HL-60 (cell line): Measurements from ENCODE around the gene NBAS.

Experiments
- DNase-seq, 2 experiments: peaks; one replicate each; pipeline ENCODE4 v3.0.0-alpha.2; 2010 to 2020; ENCODE audit warnings: low read depth in 1 of 2, low spot score in 1 of 2
- H3K27ac ChIP-seq: fragments of 250-450 bp; sonication (Bioruptor Pico); replicated peaks from 2 replicates; pipeline ENCODE4 v1.5.1; 2020; ENCODE audit warnings: mild to moderate bottlenecking, moderate library complexity
- H3K27me3 ChIP-seq: fragments of 250-450 bp; sonication (Bioruptor Pico); 2 replicates; pipeline ENCODE4 v1.5.1; 2021; ENCODE audit warnings: mild to moderate bottlenecking, moderate library complexity; ENCODE audit not compliant: insufficient read depth, poor library complexity, severe bottlenecking
- H3K4me3 ChIP-seq: replicated peaks from 2 replicates; pipeline ENCODE4 v1.5.1; 2011; ENCODE audit warnings: mild to moderate bottlenecking, control low read depth, low read length; ENCODE audit not compliant: insufficient read depth
- CTCF ChIP-seq: IDR thresholded peaks from one replicate; pipeline ENCODE4 v1.5.1; 2011; ENCODE audit warnings: low read length, control low read depth, inconsistent platforms; ENCODE audit not compliant: insufficient read depth
- GABPA ChIP-seq: IDR thresholded peaks from 2 replicates; pipeline ENCODE4 v1.6.1; 2012; ENCODE audit warnings: low read depth
- POLR2AphosphoS5 ChIP-seq: IDR thresholded peaks from 2 replicates; pipeline ENCODE4 v1.6.1; 2012; ENCODE audit warnings: low read depth
- SPI1 ChIP-seq: IDR thresholded peaks from 2 replicates; pipeline ENCODE4 v1.6.1; 2012; ENCODE audit warnings: low read depth, mild to moderate bottlenecking, borderline replicate concordance
- TF ChIP-seq, protein P1 (sequence below): IDR thresholded peaks from 2 replicates; pipeline ENCODE4 v1.6.1; 2012; ENCODE audit warnings: low read depth; ENCODE audit not compliant: insufficient replicate concordance

Gene NBAS

DNA sequence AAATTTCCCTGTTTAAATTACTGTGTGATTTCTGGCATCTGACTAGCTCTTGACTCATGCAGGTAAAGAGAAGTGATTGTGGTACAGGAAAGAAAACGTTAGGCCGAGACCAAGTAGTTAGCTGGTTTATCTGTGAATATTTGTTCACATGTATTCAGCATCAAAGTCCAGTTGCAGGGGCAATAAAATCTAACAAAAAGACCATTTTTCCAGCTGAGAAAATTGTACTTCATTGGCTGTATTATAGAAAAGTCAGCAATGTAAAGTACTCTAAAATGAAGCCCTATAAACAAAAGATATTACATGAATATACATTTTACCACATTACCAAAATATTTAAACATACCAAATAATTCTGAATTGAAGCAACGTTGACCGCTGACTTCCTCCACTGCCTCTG is 88.3 kb downstream of the NBAS start:
- TF ChIP-seq SPI1 (no peak), POLR2AphosphoS5 (no peak), GABPA (no peak), CTCF (no peak)
- TF ChIP-seq, protein P1, sequence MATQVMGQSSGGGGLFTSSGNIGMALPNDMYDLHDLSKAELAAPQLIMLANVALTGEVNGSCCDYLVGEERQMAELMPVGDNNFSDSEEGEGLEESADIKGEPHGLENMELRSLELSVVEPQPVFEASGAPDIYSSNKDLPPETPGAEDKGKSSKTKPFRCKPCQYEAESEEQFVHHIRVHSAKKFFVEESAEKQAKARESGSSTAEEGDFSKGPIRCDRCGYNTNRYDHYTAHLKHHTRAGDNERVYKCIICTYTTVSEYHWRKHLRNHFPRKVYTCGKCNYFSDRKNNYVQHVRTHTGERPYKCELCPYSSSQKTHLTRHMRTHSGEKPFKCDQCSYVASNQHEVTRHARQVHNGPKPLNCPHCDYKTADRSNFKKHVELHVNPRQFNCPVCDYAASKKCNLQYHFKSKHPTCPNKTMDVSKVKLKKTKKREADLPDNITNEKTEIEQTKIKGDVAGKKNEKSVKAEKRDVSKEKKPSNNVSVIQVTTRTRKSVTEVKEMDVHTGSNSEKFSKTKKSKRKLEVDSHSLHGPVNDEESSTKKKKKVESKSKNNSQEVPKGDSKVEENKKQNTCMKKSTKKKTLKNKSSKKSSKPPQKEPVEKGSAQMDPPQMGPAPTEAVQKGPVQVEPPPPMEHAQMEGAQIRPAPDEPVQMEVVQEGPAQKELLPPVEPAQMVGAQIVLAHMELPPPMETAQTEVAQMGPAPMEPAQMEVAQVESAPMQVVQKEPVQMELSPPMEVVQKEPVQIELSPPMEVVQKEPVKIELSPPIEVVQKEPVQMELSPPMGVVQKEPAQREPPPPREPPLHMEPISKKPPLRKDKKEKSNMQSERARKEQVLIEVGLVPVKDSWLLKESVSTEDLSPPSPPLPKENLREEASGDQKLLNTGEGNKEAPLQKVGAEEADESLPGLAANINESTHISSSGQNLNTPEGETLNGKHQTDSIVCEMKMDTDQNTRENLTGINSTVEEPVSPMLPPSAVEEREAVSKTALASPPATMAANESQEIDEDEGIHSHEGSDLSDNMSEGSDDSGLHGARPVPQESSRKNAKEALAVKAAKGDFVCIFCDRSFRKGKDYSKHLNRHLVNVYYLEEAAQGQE, result no peak
- DNase-seq, result no peak
- Histone ChIP-seq H3K27ac (no peak overlapping the region), H3K4me3 (no peak overlapping the region), H3K27me3 (no peaks in the 10 kb centered on the region)

- Histone ChIP-seq H3K27ac (no peak overlapping the region), H3K4me3 (no peak overlapping the region), H3K27me3 (no peaks in the 10 kb centered on the region)
- DNase-seq, result no peak
- TF ChIP-seq, protein P1, result no peak
- TF ChIP-seq GABPA, result no peak
- no peak for TF ChIP-seq CTCF
- no peak for TF ChIP-seq POLR2AphosphoS5
- TF ChIP-seq SPI1, result no peak
Measured at GRCh38 chr2:15472133-15472532, 89.0 kb downstream of the NBAS start.

- TF ChIP-seq, protein P1, result no peak
- no peak for TF ChIP-seq CTCF
- Histone ChIP-seq H3K4me3 (no peak overlapping the region), H3K27me3 (no peaks in the 10 kb centered on the region), H3K27ac (no peak overlapping the region)
- no peak for DNase-seq
Measured at GRCh38 chr2:15471606-15472005, 89.5 kb downstream of the NBAS start.
